Left ventricle myocardium inferior (tissue), 1 donor: Measurements from ENCODE around the gene ALOX12. TPM values are rescaled to one million over a fixed set of nuclear protein-coding genes. Genes with fewer than 3 reads are reported as not detected.

Source experiments
- DNase-seq: peaks from one replicate; pipeline ENCODE4 v3.0.0-alpha.2; 2020
- H3K27ac ChIP-seq: fragments of 200-600 bp; replicated peaks from 2 replicates; pipeline ENCODE4 v1.8.0; 2021
- H3K27me3 ChIP-seq: fragments of 200-600 bp; 2 replicates; pipeline ENCODE4 v1.8.0; 2021; ENCODE audit warnings: low read depth
- H3K36me3 ChIP-seq: fragments of 200-600 bp; 2 replicates; pipeline ENCODE4 v1.8.0; 2021
- H3K4me1 ChIP-seq: fragments of 200-600 bp; 2 replicates; pipeline ENCODE4 v1.8.0; 2021
- H3K4me3 ChIP-seq: fragments of 200-600 bp; 2 replicates; pipeline ENCODE4 v1.8.0; 2021; ENCODE audit warnings: mild to moderate bottlenecking, moderate library complexity
- H3K9me3 ChIP-seq: fragments of 200-600 bp; replicated peaks from 2 replicates; pipeline ENCODE4 v1.8.0; 2021
- CTCF ChIP-seq: fragments of 200-600 bp; IDR thresholded peaks from 2 replicates; pipeline ENCODE4 v1.8.0; 2021; ENCODE audit warnings: antibody characterized with exemption, mild to moderate bottlenecking, borderline replicate concordance
- intact Hi-C: fragments of 100-400 bp; cut with micrococcal nuclease; formaldehyde crosslinking; loops from one replicate; pipeline ENCODE4 v1.11.0; 2022
- total RNA-seq: library from RNA; stranded (reverse); fragmentation: NEBNext Ultra II Directional; extraction: Animal tissue kit (Norgen Biotek cat#: 25700); gene quantifications from one replicate; pipeline ENCODE4 v1.2.1, GENCODE V29; 2021
- donor health status: DM: no; HTN: yes; CAD: no; lungs with severe emphysema.

ALOX12 gene
- total RNA-seq, 1 donor from 2014 or later: not detected

- peaks cover 60% of the 10 kb centered on the region for H3K4me1 ChIP-seq
- peaks cover 4% of the 10 kb centered on the region for H3K36me3 ChIP-seq
Measured at GRCh38 chr17:7029659-7030058, 33.8 kb downstream of the ALOX12 start.

DNA sequence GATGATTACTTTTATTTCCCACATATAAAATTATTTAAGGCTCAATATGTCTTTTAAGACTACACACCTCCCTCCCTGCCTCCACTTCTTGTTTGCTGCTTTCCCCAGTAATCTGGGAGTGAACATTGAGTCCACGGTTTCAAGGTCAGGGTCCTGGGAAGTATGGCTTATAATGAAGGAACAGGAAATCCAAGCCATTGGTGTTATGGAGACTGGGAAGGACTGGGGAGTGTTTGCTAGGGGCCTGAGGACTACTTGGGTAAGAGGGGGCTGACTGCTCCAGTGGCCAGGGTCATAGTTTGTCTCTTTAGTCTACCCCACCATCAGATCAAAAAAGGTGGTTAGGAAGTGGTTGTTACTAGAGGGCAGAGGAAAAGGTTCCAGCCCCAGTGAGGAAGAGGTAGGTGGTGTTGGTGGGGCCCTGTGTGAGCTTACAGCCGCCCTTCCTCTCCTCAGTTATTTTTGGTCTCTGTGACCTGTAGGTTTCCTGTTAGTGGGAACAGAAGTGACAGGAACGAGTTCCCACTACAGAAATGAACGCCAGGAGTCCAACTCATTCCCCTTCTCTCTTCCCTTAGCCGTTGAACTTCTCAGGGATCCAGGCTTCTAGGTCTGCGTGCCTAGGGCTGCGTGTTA is 39.2 kb downstream of the ALOX12 start:
- Histone ChIP-seq H3K4me3 (peak overlapping the region; percentile 72), H3K27me3 (no peaks in the 10 kb centered on the region), H3K27ac (peak overlapping the region; percentile 92), H3K36me3 (no peaks in the 10 kb centered on the region), H3K9me3 (no peaks in the 10 kb centered on the region), H3K4me1 (peaks cover 38% of the 10 kb centered on the region)
- intact Hi-C loops: no loop called here
- no peak for DNase-seq
- no peak for TF ChIP-seq CTCF

More at GRCh38 chr17:7029659-7030058, 33.8 kb downstream of the ALOX12 start:
- H3K27ac ChIP-seq: peak overlapping the region; percentile 82
- no peak for DNase-seq
- no peak for TF ChIP-seq CTCF
- no peaks in the 10 kb centered on the region for H3K27me3 ChIP-seq
- intact Hi-C loops: no loop called here
- H3K4me3 ChIP-seq: no peak overlapping the region
- no peaks in the 10 kb centered on the region for H3K9me3 ChIP-seq

DNA sequence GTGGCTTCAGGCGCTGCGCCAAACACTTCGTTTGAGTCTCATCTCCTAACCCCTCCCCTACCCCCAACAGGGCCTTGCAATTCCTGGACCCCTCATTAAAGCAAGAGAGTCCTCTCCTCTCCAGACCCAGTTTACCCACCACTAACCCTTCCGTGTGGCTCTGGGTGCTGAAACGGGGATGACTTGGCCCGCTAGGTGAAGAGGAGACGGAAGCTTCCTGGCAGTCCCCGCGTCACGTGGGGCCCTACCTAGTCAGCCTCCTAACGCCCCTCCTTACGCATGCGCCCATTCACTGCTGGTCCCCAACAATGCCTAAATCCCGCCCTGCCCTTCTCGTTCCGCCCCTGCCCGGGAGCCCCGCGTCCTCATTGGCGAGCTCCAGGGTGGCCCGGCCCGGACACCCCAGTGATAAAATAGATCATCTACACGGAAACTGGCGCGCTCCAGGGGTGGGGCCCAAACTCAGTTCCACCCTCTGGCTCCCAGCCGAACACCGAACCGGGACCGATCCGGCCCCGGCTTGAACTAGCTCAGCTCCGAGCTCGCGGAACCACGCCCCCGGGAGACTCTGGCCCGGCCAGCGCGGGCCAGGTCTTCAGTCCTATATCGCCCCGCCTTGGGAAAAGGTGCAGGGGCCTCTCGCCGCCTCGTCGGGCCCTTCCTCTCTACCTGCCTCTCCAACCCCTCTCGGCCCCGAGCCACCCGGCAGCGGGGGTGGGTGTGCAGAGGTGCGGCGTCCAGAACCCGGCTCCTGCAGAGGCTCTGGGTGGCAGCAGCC is 39.9 kb downstream of the ALOX12 start, which contains the start of gene SLC16A13:
TSS of gene SLC16A13 (plus strand) at position 425 of the 778 bp plus-strand sequence. CDS start 368 bp downstream, outside the sequence.
- intact Hi-C loops: no loop called here

DNA sequence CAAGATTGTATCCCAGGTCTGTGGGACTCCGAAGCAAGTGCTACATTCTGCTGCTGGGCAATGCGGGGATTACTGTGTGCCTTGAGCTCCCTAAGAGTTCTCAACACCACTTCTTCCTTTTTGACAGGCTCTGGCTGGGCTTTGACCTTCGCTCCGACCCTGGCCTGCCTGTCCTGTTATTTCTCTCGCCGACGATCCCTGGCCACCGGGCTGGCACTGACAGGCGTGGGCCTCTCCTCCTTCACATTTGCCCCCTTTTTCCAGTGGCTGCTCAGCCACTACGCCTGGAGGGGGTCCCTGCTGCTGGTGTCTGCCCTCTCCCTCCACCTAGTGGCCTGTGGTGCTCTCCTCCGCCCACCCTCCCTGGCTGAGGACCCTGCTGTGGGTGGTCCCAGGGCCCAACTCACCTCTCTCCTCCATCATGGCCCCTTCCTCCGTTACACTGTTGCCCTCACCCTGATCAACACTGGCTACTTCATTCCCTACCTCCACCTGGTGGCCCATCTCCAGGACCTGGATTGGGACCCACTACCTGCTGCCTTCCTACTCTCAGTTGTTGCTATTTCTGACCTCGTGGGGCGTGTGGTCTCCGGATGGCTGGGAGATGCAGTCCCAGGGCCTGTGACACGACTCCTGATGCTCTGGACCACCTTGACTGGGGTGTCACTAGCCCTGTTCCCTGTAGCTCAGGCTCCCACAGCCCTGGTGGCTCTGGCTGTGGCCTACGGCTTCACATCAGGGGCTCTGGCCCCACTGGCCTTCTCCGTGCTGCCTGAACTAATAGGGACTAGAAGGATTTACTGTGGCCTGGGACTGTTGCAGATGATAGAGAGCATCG is 42.4 kb downstream of the ALOX12 start:
- H3K9me3 ChIP-seq: no peaks in the 10 kb centered on the region
- no peak for DNase-seq
- intact Hi-C loops: no loop called here
- TF ChIP-seq CTCF: no peak
- H3K4me3 ChIP-seq: peak overlapping the region; percentile 72
- peak overlapping the region; percentile 5 for H3K27ac ChIP-seq
- H3K4me1 ChIP-seq: peaks cover 49% of the 10 kb centered on the region
- H3K27me3 ChIP-seq: peaks cover 18% of the 10 kb centered on the region
- no peaks in the 10 kb centered on the region for H3K36me3 ChIP-seq

More for the DNA sequence above, 39.9 kb downstream of the ALOX12 start, which contains the start of gene SLC16A13:
- TF ChIP-seq CTCF: no peak
- H3K4me3 ChIP-seq: peak within 1 kb of the TSS; percentile 72
- DNase-seq: peak; percentile 94
- peaks cover 34% of the 10 kb centered on the region for H3K4me1 ChIP-seq
- H3K27me3 ChIP-seq: no peaks in the 10 kb centered on the region
- no peaks in the 10 kb centered on the region for H3K9me3 ChIP-seq
- peak within 1 kb of the TSS; percentile 92 for H3K27ac ChIP-seq
- H3K36me3 ChIP-seq: no peaks in the 10 kb centered on the region

DNA sequence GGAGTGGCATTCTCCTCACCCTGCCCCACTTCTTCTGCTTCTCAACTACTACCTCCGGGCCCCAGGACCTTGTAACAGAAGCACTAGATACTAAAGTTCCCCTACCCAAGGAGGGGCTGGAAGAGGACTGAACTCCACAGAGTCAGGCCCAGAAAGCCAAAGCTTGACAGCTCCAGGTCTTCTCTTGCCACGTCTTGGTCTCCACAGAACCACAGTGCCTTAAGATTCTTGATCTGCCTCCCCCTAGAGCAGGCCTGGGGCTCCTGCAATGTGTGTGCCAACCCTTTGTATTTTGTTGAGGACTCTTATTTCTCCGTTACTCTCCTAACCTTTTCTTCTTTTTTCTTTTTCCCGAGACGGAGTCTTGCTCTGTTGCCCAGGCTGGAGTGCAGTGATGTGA is 44.0 kb downstream of the ALOX12 start:
- no peak for TF ChIP-seq CTCF
- no peak overlapping the region for H3K27ac ChIP-seq
- DNase-seq: no peak
- intact Hi-C loops: no loop called here
- H3K27me3 ChIP-seq: peaks cover 33% of the 10 kb centered on the region
- H3K9me3 ChIP-seq: no peaks in the 10 kb centered on the region
- peaks cover 52% of the 10 kb centered on the region for H3K4me1 ChIP-seq
- H3K4me3 ChIP-seq: no peak overlapping the region
- no peaks in the 10 kb centered on the region for H3K36me3 ChIP-seq
